Panc1 (cell line): Measurements from ENCODE around the gene RSRP1. TPM values are rescaled to one million over a fixed set of nuclear protein-coding genes. Genes with fewer than 3 reads are reported as not detected.

Experiments used
- ATAC-seq: fragments of 200-7000 bp; cut with Tn5 transposase; 2 replicates; pipeline ENCODE4 v1.9.1; 2020; ENCODE audit warnings: mild to moderate bottlenecking, moderate library complexity
- BruUV-seq: library from RNA; stranded (reverse); fragments of 400-500 nt; replicated peaks from 2 replicates; lab custom pipeline; 2021; lab: Mats Ljungman, UMichigan
- CTCF ChIA-PET: fragments of 300-600 bp; sonication (Branson Sonifier 250); formaldehyde crosslinking; loops from one replicate; lab custom pipeline; 2022; ENCODE audit warnings: antibody characterized with exemption; lab: Charles Lee
- POLR2A ChIA-PET: fragments of 300-600 bp; sonication (Branson Sonifier 250); formaldehyde crosslinking; loops from one replicate; lab custom pipeline; 2022; ENCODE audit warnings: antibody characterized with exemption; lab: Charles Lee
- DNase-seq: peaks from one replicate; pipeline ENCODE4 v3.0.0-alpha.2; 2010; ENCODE audit warnings: low read depth, low spot score
- H3K27ac ChIP-seq: 2 replicates; pipeline ENCODE4 v1.5.1; 2011; ENCODE audit warnings: mild to moderate bottlenecking, low read length, inconsistent platforms
- H3K27me3 ChIP-seq: fragments of 200-500 bp; sonication (Bioruptor generic); 2 replicates; pipeline ENCODE4 v1.6.0; 2014; ENCODE audit warnings: low read length, inconsistent platforms; ENCODE audit not compliant: control insufficient read depth, insufficient read depth
- H3K36me3 ChIP-seq: fragments of 200-500 bp; sonication (Bioruptor generic); 2 replicates; pipeline ENCODE4 v1.5.1; 2014; ENCODE audit warnings: inconsistent platforms, mild to moderate bottlenecking, low read length, moderate library complexity; ENCODE audit not compliant: control insufficient read depth, insufficient read depth
- H3K4me1 ChIP-seq: 2 replicates; pipeline ENCODE4 v1.5.1; 2011; ENCODE audit warnings: inconsistent platforms, mild to moderate bottlenecking, low read length, moderate library complexity; ENCODE audit not compliant: control insufficient read depth, insufficient read depth
- H3K4me3 ChIP-seq, 2 experiments: 2 replicates each; pipeline ENCODE4 v1.5.1; 2011 to 2012; ENCODE audit warnings: low read depth in 2 of 2, low read length in 2 of 2, mild to moderate bottlenecking in 2 of 2, inconsistent platforms in 1 of 2, moderate library complexity in 1 of 2
- H3K9me3 ChIP-seq: fragments of 200-500 bp; sonication (Bioruptor generic); 2 replicates; pipeline ENCODE4 v1.5.1; 2014; ENCODE audit warnings: low read depth, mild to moderate bottlenecking, inconsistent platforms, low read length, moderate library complexity; ENCODE audit not compliant: control insufficient read depth, insufficient read depth
- POLR2AphosphoS5 ChIP-seq: IDR thresholded peaks from 2 replicates; pipeline ENCODE4 v1.6.1; 2012; ENCODE audit warnings: mild to moderate bottlenecking, low read depth, low read length, moderate library complexity
- SIN3A ChIP-seq: IDR thresholded peaks from 2 replicates; pipeline ENCODE4 v1.6.1; 2012; ENCODE audit warnings: low read depth, mild to moderate bottlenecking, low read length, moderate library complexity, borderline replicate concordance; ENCODE audit not compliant: insufficient read depth
- TCF7L2 ChIP-seq: IDR thresholded peaks from 2 replicates; pipeline ENCODE4 v1.6.1; 2011; ENCODE audit warnings: mild to moderate bottlenecking, low read depth, low read length, inconsistent platforms
- in situ Hi-C: cut with HindIII; loops from 2 replicates; pipeline ENCODE4 v1.10.0; 2016; ENCODE audit warnings: low sequenced_read_pairs, low pct_unique_long_range_greater_than_20kb
- intact Hi-C: fragments of 100-400 bp; cut with micrococcal nuclease; formaldehyde crosslinking; loops from one replicate; pipeline ENCODE4 v1.10.0; 2022; ENCODE audit not compliant: unreplicated experiment
- total RNA-seq: library from RNA; stranded (reverse); gene quantifications from one replicate; pipeline ENCODE4 v1.2.1, GENCODE V29; 2021; ENCODE audit not compliant: unreplicated experiment
- TF ChIP-seq, protein P1 (sequence below), 2 experiments: IDR thresholded peaks; 2 replicates each; pipeline ENCODE4 v1.6.1; 2011 to 2012; ENCODE audit warnings: low read depth in 2 of 2, control low read depth in 1 of 2, low read length in 1 of 2, mild to moderate bottlenecking in 1 of 2, moderate library complexity in 1 of 2; ENCODE audit not compliant: insufficient read depth in 1 of 2
- TF ChIP-seq, protein P2 (sequence below): fragments of 450-650 bp; IDR thresholded peaks from 2 replicates; pipeline ENCODE4 v1.5.1; 2017; ENCODE audit warnings: mild to moderate bottlenecking

RSRP1 gene
- total RNA-seq, 1 experiment from 2014 or later: 104 TPM

DNA sequence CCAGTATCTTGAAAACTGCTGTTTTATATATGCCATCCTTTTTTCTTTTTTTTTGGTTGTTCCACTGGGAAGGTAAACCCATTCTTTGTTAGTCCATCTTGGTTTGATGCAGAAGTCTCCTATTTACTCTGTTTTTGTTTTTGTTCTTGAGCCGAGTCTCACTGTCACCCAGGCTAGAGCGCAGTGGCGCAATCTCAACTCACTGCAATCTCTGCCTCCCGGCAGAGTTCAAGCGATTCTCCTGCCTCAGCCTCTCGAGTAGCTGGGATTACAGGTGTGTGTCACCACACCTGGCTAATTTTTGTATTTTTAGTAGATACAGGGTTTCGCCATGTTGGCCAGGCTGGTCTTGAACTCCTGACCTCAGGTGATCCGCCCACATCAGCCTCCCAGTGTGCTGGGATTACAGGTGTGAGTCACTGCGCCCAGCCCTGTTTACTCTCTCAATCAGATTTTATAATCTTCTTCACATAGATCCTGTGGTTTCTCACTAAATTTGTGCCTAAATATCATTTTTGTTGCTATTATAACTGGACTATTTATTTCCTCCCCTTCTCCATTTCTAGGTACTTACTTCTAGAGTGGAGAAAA lies 27.5 kb downstream of the RSRP1 start:
- Histone ChIP-seq H3K9me3 (no peaks in the 10 kb centered on the region), H3K36me3 (peaks cover 11% of the 10 kb centered on the region; the same call in 1 of the 2 replicates), H3K4me1 (no peaks in the 10 kb centered on the region), H3K27ac (no peak overlapping the region), H3K4me3 (no peak overlapping the region), H3K27me3 (no peaks in the 10 kb centered on the region)
- TF ChIP-seq SIN3A (no peak), POLR2AphosphoS5 (no peak), TCF7L2 (no peak)
- TF ChIP-seq, protein P1, sequence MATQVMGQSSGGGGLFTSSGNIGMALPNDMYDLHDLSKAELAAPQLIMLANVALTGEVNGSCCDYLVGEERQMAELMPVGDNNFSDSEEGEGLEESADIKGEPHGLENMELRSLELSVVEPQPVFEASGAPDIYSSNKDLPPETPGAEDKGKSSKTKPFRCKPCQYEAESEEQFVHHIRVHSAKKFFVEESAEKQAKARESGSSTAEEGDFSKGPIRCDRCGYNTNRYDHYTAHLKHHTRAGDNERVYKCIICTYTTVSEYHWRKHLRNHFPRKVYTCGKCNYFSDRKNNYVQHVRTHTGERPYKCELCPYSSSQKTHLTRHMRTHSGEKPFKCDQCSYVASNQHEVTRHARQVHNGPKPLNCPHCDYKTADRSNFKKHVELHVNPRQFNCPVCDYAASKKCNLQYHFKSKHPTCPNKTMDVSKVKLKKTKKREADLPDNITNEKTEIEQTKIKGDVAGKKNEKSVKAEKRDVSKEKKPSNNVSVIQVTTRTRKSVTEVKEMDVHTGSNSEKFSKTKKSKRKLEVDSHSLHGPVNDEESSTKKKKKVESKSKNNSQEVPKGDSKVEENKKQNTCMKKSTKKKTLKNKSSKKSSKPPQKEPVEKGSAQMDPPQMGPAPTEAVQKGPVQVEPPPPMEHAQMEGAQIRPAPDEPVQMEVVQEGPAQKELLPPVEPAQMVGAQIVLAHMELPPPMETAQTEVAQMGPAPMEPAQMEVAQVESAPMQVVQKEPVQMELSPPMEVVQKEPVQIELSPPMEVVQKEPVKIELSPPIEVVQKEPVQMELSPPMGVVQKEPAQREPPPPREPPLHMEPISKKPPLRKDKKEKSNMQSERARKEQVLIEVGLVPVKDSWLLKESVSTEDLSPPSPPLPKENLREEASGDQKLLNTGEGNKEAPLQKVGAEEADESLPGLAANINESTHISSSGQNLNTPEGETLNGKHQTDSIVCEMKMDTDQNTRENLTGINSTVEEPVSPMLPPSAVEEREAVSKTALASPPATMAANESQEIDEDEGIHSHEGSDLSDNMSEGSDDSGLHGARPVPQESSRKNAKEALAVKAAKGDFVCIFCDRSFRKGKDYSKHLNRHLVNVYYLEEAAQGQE (IDR thresholded peaks at IDR 0.05; ENCODE audit: insufficient read depth in 1 of 2, low read depth in 2 of 2, low read length in 1 of 2): no peak
- TF ChIP-seq, protein P2, sequence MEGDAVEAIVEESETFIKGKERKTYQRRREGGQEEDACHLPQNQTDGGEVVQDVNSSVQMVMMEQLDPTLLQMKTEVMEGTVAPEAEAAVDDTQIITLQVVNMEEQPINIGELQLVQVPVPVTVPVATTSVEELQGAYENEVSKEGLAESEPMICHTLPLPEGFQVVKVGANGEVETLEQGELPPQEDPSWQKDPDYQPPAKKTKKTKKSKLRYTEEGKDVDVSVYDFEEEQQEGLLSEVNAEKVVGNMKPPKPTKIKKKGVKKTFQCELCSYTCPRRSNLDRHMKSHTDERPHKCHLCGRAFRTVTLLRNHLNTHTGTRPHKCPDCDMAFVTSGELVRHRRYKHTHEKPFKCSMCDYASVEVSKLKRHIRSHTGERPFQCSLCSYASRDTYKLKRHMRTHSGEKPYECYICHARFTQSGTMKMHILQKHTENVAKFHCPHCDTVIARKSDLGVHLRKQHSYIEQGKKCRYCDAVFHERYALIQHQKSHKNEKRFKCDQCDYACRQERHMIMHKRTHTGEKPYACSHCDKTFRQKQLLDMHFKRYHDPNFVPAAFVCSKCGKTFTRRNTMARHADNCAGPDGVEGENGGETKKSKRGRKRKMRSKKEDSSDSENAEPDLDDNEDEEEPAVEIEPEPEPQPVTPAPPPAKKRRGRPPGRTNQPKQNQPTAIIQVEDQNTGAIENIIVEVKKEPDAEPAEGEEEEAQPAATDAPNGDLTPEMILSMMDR: no peak
- POLR2A ChIA-PET: no interaction called here
- no peak for ATAC-seq
- CTCF ChIA-PET: no interaction called here
- in situ Hi-C loops (no loop called here), intact Hi-C loops (no loop called here)
- DNase-seq: no peak
- no TSS peak for BruUV-seq

DNA sequence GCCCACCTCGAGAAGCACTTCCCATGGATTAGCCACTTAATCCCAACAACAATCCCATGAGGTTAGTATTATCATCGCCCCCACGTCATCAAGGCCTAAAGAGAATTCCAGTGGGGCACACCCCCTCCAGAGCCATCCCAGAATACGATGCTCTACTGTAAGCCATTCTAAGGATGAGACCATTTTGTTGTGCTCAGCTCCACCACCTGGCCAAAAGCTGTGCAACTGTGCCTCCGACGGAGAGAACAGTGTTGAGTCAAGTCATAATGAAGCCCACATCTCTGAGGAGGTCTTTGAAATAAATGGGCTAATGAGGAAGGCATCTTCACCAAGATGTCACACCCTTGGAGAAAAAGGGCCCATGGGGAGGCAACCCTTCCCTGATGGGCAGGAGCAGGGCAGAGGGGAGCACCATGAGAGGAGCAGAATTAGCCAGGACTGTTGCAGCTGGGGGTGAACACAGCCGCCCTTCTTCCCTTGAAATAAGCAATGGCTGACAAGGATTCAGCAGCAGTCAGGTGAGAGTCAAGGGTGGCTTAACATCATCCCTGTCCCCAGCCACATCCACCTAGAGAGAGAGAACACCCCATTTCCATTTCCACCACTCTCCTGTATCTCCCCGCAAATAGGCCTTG lies 29.5 kb downstream of the RSRP1 start:
- peaks cover under 1% of the 10 kb centered on the region; the same call in 1 of the 2 replicates for H3K36me3 ChIP-seq
- H3K4me3 ChIP-seq: no peak overlapping the region
- no peaks in the 10 kb centered on the region for H3K27me3 ChIP-seq
- in situ Hi-C loops (no loop called here), intact Hi-C loops (no loop called here)
- CTCF ChIA-PET: no interaction called here
- H3K4me1 ChIP-seq: no peaks in the 10 kb centered on the region
- POLR2A ChIA-PET: no interaction called here
- BruUV-seq: no TSS peak
- ATAC-seq: 0 out of 2 replicates have a peak, but pooled peaks have one; percentile 43
- TF ChIP-seq POLR2AphosphoS5: no peak
- no peak for TF ChIP-seq TCF7L2
- TF ChIP-seq, protein P2: no peak
- TF ChIP-seq, protein P1 (IDR thresholded peaks at IDR 0.05; ENCODE audit: insufficient read depth in 1 of 2, low read depth in 2 of 2, low read length in 1 of 2): no peak
- no peak for TF ChIP-seq SIN3A
- H3K9me3 ChIP-seq: no peaks in the 10 kb centered on the region
- no peak overlapping the region for H3K27ac ChIP-seq
- DNase-seq: no peak
